Measurements from ENCODE around the gene BSN.

- TF ChIP-seq, protein P1, sequence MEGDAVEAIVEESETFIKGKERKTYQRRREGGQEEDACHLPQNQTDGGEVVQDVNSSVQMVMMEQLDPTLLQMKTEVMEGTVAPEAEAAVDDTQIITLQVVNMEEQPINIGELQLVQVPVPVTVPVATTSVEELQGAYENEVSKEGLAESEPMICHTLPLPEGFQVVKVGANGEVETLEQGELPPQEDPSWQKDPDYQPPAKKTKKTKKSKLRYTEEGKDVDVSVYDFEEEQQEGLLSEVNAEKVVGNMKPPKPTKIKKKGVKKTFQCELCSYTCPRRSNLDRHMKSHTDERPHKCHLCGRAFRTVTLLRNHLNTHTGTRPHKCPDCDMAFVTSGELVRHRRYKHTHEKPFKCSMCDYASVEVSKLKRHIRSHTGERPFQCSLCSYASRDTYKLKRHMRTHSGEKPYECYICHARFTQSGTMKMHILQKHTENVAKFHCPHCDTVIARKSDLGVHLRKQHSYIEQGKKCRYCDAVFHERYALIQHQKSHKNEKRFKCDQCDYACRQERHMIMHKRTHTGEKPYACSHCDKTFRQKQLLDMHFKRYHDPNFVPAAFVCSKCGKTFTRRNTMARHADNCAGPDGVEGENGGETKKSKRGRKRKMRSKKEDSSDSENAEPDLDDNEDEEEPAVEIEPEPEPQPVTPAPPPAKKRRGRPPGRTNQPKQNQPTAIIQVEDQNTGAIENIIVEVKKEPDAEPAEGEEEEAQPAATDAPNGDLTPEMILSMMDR (IDR thresholded peaks at IDR 0.05) = no peak
- no peak for TF ChIP-seq POLR2A (IDR thresholded peaks at IDR 0.05)
Observed at GRCh38 chr3:49591615-49592014, 37.3 kb downstream of the BSN start.
